Cardiac muscle cell (in vitro differentiated cells and primary cell): ENCODE data around the gene SERINC3. TPM values are rescaled to one million over a fixed set of nuclear protein-coding genes. Genes with fewer than 3 reads are reported as not detected.

Source experiments
- DNase-seq, 2 donors: peaks; one replicate each; pipeline versions ENCODE4 v3.0.0 to v3.0.0-alpha.2; 2010 to 2017; ENCODE audit warnings: low read depth in 1 of 2, low spot score in 1 of 2
- H3K27ac ChIP-seq: fragments of 200-600 bp; sonication (generic); 2 replicates; pipeline ENCODE4 v1.5.1; 2016
- H3K27me3 ChIP-seq: fragments of 200-600 bp; sonication (generic); 2 replicates; pipeline ENCODE4 v1.6.0; 2016; ENCODE audit warnings: control low read depth
- H3K36me3 ChIP-seq: fragments of 200-600 bp; sonication (generic); 2 replicates; pipeline ENCODE4 v1.5.1; 2016; ENCODE audit warnings: control low read depth
- H3K4me1 ChIP-seq: fragments of 200-600 bp; sonication (generic); 2 replicates; pipeline ENCODE4 v1.8.1; 2017; ENCODE audit warnings: low read depth, mild to moderate bottlenecking, mixed run types
- H3K4me3 ChIP-seq: fragments of 200-600 bp; sonication (generic); 2 replicates; pipeline ENCODE4 v1.5.1; 2016; ENCODE audit warnings: mild to moderate bottlenecking
- H3K9me3 ChIP-seq: fragments of 200-600 bp; sonication (generic); 2 replicates; pipeline ENCODE4 v1.5.1; 2017; ENCODE audit warnings: low read depth, mild to moderate bottlenecking, control low read depth
- CTCF ChIP-seq: IDR thresholded peaks from 2 replicates; pipeline ENCODE4 v1.5.1; 2012; ENCODE audit warnings: low read depth, mild to moderate bottlenecking, low read length
- polyA plus RNA-seq: library from polyadenylated mRNA; unstranded; fragments of >200 nt; fragmentation: Nextera tagmentation; extraction: Ambion mirVana; gene quantifications from 2 replicates; pipeline ENCODE4 v1.2.1, GENCODE V29; 2016
- total RNA-seq: library from RNA; depleted of rRNA; stranded (reverse); fragments of >200 nt; gene quantifications from 2 replicates; pipeline ENCODE4 v1.2.3, GENCODE V29; 2016

The SERINC3 gene
- total and polyA plus RNA-seq, 2 experiments from 2014 or later, result 49.2 to 73.8 TPM

GRCh38 chr20:44450281-44450889, 71.5 kb downstream of the SERINC3 start:
- no peaks in the 10 kb centered on the region for H3K27me3 ChIP-seq
- no peak overlapping the region for H3K4me3 ChIP-seq
- DNase-seq, result no peak
- no peaks in the 10 kb centered on the region for H3K9me3 ChIP-seq
- H3K36me3 ChIP-seq, result no peaks in the 10 kb centered on the region
- H3K27ac ChIP-seq, result no peak overlapping the region
- no peak for TF ChIP-seq CTCF
- no peaks in the 10 kb centered on the region for H3K4me1 ChIP-seq

GRCh38 chr20:44449864-44450263, 72.0 kb downstream of the SERINC3 start:
- H3K27ac ChIP-seq, result no peak overlapping the region
- no peaks in the 10 kb centered on the region for H3K4me1 ChIP-seq
- H3K27me3 ChIP-seq, result no peaks in the 10 kb centered on the region
- no peak for DNase-seq
- no peaks in the 10 kb centered on the region for H3K36me3 ChIP-seq
- H3K4me3 ChIP-seq, result no peak overlapping the region
- H3K9me3 ChIP-seq, result no peaks in the 10 kb centered on the region
- no peak for TF ChIP-seq CTCF

- Histone ChIP-seq H3K36me3 (no peaks in the 10 kb centered on the region), H3K9me3 (no peaks in the 10 kb centered on the region), H3K4me3 (no peak overlapping the region), H3K27ac (no peak overlapping the region), H3K27me3 (no peaks in the 10 kb centered on the region), H3K4me1 (no peaks in the 10 kb centered on the region)
- TF ChIP-seq CTCF, result peak; percentile 42
- DNase-seq, result peak in 1 of 2 donors; percentile 31
These were observed 72.9 kb downstream of the SERINC3 start for GRCh38 chr20:44448753-44449546.

GRCh38 chr20:44447827-44448419, 73.9 kb downstream of the SERINC3 start:
- Histone ChIP-seq H3K4me3 (no peak overlapping the region), H3K4me1 (no peaks in the 10 kb centered on the region), H3K27ac (no peak overlapping the region), H3K9me3 (no peaks in the 10 kb centered on the region), H3K27me3 (no peaks in the 10 kb centered on the region), H3K36me3 (no peaks in the 10 kb centered on the region)
- no peak for DNase-seq
- TF ChIP-seq CTCF, result no peak

Other genes starting within 250 kb of the SERINC3 start
- gene FITM2, start 210.9 kb downstream of the SERINC3 start, total RNA-seq, result 11.9 and 15.2 TPM in 2 replicates
- 11.6 and 12.9 TPM in 2 replicates for gene FITM2, start 210.9 kb downstream of the SERINC3 start, polyA plus RNA-seq
- not detected in 2 replicates for gene R3HDML, start 185.0 kb downstream of the SERINC3 start, total RNA-seq
- not detected in 2 replicates for gene R3HDML, start 185.0 kb downstream of the SERINC3 start, polyA plus RNA-seq
- 0.09 TPM in 1 of 2 replicates, not detected in the other for gene HNF4A, start 166.4 kb downstream of the SERINC3 start, total RNA-seq
- not detected in 2 replicates for gene HNF4A, start 166.4 kb downstream of the SERINC3 start, polyA plus RNA-seq
- gene TTPAL, start 46.2 kb downstream of the SERINC3 start, total RNA-seq, result 5.6 and 6.1 TPM in 2 replicates
- 6.6 and 9.8 TPM in 2 replicates for gene TTPAL, start 46.2 kb downstream of the SERINC3 start, polyA plus RNA-seq
- 100 and 112 TPM in 2 replicates for gene PKIG, start 60.5 kb upstream of the SERINC3 start, total RNA-seq
- 68.0 and 90.4 TPM in 2 replicates for gene PKIG, start 60.5 kb upstream of the SERINC3 start, polyA plus RNA-seq
- 10.0 and 18.9 TPM in 2 replicates for gene ADA, start 129.6 kb upstream of the SERINC3 start, total RNA-seq
- 16.7 and 28.6 TPM in 2 replicates for gene ADA, start 129.6 kb upstream of the SERINC3 start, polyA plus RNA-seq
- gene CCN5, start 193.3 kb upstream of the SERINC3 start, total RNA-seq, result not detected in 2 replicates
- gene CCN5, start 193.3 kb upstream of the SERINC3 start, polyA plus RNA-seq, result 0.20 TPM in 1 of 2 replicates, not detected in the other
- gene KCNK15, start 223.8 kb upstream of the SERINC3 start, total RNA-seq, result 0.07 TPM in 1 of 2 replicates, not detected in the other
- gene KCNK15, start 223.8 kb upstream of the SERINC3 start, polyA plus RNA-seq, result 0.32 TPM in 1 of 2 replicates, not detected in the other